H9 (cell line): ENCODE results near the gene CLK3. TPM values are rescaled to one million over a fixed set of nuclear protein-coding genes. Genes with fewer than 3 reads are reported as not detected.

Experiments
- DNase-seq: peaks from one replicate; pipeline ENCODE4 v3.0.0-alpha.2; 2017
- H2AFZ ChIP-seq: one replicate; pipeline ENCODE4 v1.6.1; 2013; ENCODE audit warnings: mild to moderate bottlenecking, low read length, control low read depth, moderate library complexity
- H2AK5ac ChIP-seq: 2 replicates; pipeline ENCODE4 v1.6.1; 2013; ENCODE audit warnings: low read length, control low read depth, mixed read lengths; ENCODE audit not compliant: insufficient read length
- H2BK120ac ChIP-seq: one replicate; pipeline ENCODE4 v1.6.1; 2013; ENCODE audit warnings: low read depth, mild to moderate bottlenecking, low read length, control low read depth, inconsistent platforms; ENCODE audit not compliant: poor library complexity, severe bottlenecking
- H2BK12ac ChIP-seq: 2 replicates; pipeline ENCODE4 v1.6.1; 2013; ENCODE audit warnings: low read length, control low read depth, mixed read lengths, low read depth; ENCODE audit not compliant: insufficient read length
- H2BK15ac ChIP-seq: 2 replicates; pipeline ENCODE4 v1.6.1; 2013; ENCODE audit warnings: low read depth, low read length, control low read depth
- H2BK20ac ChIP-seq: one replicate; pipeline ENCODE4 v1.6.1; 2013; ENCODE audit warnings: low read depth, mild to moderate bottlenecking, low read length, control low read depth, inconsistent platforms; ENCODE audit not compliant: poor library complexity, severe bottlenecking
- H2BK5ac ChIP-seq: 2 replicates; pipeline ENCODE4 v1.6.1; 2013; ENCODE audit warnings: low read length, control low read depth, mixed read lengths; ENCODE audit not compliant: insufficient read length
- H3K14ac ChIP-seq: 2 replicates; pipeline ENCODE4 v1.6.1; 2013; ENCODE audit warnings: low read length, control low read depth; ENCODE audit not compliant: insufficient read depth
- H3K18ac ChIP-seq: 2 replicates; pipeline ENCODE4 v1.6.1; 2013; ENCODE audit warnings: low read depth, mild to moderate bottlenecking, mixed read lengths, low read length, control low read depth; ENCODE audit not compliant: insufficient read length
- H3K23ac ChIP-seq: 2 replicates; pipeline ENCODE4 v1.6.1; 2013; ENCODE audit warnings: low read length, control low read depth, mixed read lengths, low read depth; ENCODE audit not compliant: insufficient read length
- H3K23me2 ChIP-seq: 2 replicates; pipeline ENCODE4 v1.6.1; 2013; ENCODE audit warnings: low read depth, mild to moderate bottlenecking, mixed read lengths, low read length, control low read depth; ENCODE audit not compliant: insufficient read length, poor library complexity, severe bottlenecking
- H3K27ac ChIP-seq: 2 replicates; pipeline ENCODE4 v1.5.1; 2013; ENCODE audit warnings: low read length, control low read depth, mixed read lengths, low read depth; ENCODE audit not compliant: insufficient read length
- H3K27me3 ChIP-seq: 2 replicates; pipeline ENCODE4 v1.6.1; 2013; ENCODE audit warnings: low read length, control low read depth, inconsistent platforms; ENCODE audit not compliant: insufficient read depth
- H3K4ac ChIP-seq: 2 replicates; pipeline ENCODE4 v1.6.1; 2013; ENCODE audit warnings: low read depth, mild to moderate bottlenecking, control low read depth, inconsistent platforms, low read length, moderate library complexity
- H3K4me1 ChIP-seq: 2 replicates; pipeline ENCODE4 v1.6.1; 2013; ENCODE audit warnings: low read length, control low read depth, inconsistent platforms; ENCODE audit not compliant: insufficient read depth
- H3K4me2 ChIP-seq: 2 replicates; pipeline ENCODE4 v1.6.1; 2013; ENCODE audit warnings: low read length, control low read depth, mixed read lengths; ENCODE audit not compliant: insufficient read length, insufficient read depth
- H3K56ac ChIP-seq: 2 replicates; pipeline ENCODE4 v1.6.1; 2013; ENCODE audit warnings: low read depth, mild to moderate bottlenecking, mixed read lengths, low read length, control low read depth; ENCODE audit not compliant: insufficient read length
- H3K79me1 ChIP-seq: 2 replicates; pipeline ENCODE4 v1.6.1; 2013; ENCODE audit warnings: low read depth, mild to moderate bottlenecking, moderate library complexity, low read length, control low read depth, inconsistent platforms; ENCODE audit not compliant: insufficient read depth, poor library complexity, severe bottlenecking
- H3K79me2 ChIP-seq: 2 replicates; pipeline ENCODE4 v1.6.1; 2013; ENCODE audit warnings: low read length, control low read depth, inconsistent platforms; ENCODE audit not compliant: insufficient read depth
- H3K9ac ChIP-seq: 2 replicates; pipeline ENCODE4 v1.6.1; 2013; ENCODE audit warnings: low read length, control low read depth, mixed read lengths; ENCODE audit not compliant: insufficient read length; ENCODE audit errors: extremely low read depth
- H3K9me3 ChIP-seq: one replicate; pipeline ENCODE4 v1.6.1; 2013; ENCODE audit warnings: low read depth, low read length, inconsistent platforms; ENCODE audit not compliant: control insufficient read depth
- H3T11ph ChIP-seq: one replicate; pipeline ENCODE4 v1.6.1; 2013; ENCODE audit warnings: mild to moderate bottlenecking, low read length, control low read depth, inconsistent platforms
- H4K20me1 ChIP-seq: one replicate; pipeline ENCODE4 v1.6.1; 2013; ENCODE audit not compliant: control insufficient read depth, insufficient read length, insufficient read depth
- H4K5ac ChIP-seq: 2 replicates; pipeline ENCODE4 v1.6.1; 2013; ENCODE audit warnings: low read depth, mild to moderate bottlenecking, mixed read lengths, low read length, control low read depth; ENCODE audit not compliant: insufficient read length
- H4K8ac ChIP-seq: replicated peaks from 2 replicates; pipeline ENCODE4 v1.6.1; 2013; ENCODE audit warnings: low read length, control low read depth, mixed read lengths, low read depth; ENCODE audit not compliant: insufficient read length
- H4K91ac ChIP-seq: 2 replicates; pipeline ENCODE4 v1.6.1; 2013; ENCODE audit warnings: low read depth, mild to moderate bottlenecking, moderate library complexity, mixed read lengths, low read length, control low read depth; ENCODE audit not compliant: insufficient read length
- H3K27ac Mint-ChIP-seq, 3 experiments: 2 replicates in 2 of 3; 3 replicates in 1 of 3; pipeline ENCODE4 v1.8.0; 2020 to 2021; ENCODE audit warnings: mixed read lengths in 3 of 3, mild to moderate bottlenecking in 1 of 3, moderate library complexity in 1 of 3
- H3K27me3 Mint-ChIP-seq: 2 replicates; pipeline ENCODE4 v1.8.0; 2021; ENCODE audit warnings: low read depth, mild to moderate bottlenecking, moderate library complexity, mixed read lengths
- H3K36me3 Mint-ChIP-seq, 3 experiments: 2 replicates in 2 of 3; 3 replicates in 1 of 3; pipeline ENCODE4 v1.8.0; 2020 to 2021; ENCODE audit warnings: low read depth in 3 of 3, mixed read lengths in 3 of 3; ENCODE audit not compliant: insufficient read depth in 1 of 3
- H3K4me1 Mint-ChIP-seq, 2 experiments: 2 replicates each; pipeline ENCODE4 v1.8.0; 2020; ENCODE audit warnings: mixed read lengths in 2 of 2
- H3K4me3 Mint-ChIP-seq, 2 experiments: 2 replicates in 1 of 2; 3 replicates in 1 of 2; pipeline ENCODE4 v1.8.0; 2020 to 2021; ENCODE audit warnings: mild to moderate bottlenecking in 2 of 2, mixed read lengths in 2 of 2, moderate library complexity in 1 of 2
- H3K9me3 Mint-ChIP-seq, 2 experiments: 2 replicates in 1 of 2; 3 replicates in 1 of 2; pipeline ENCODE4 v1.8.0; 2020; ENCODE audit warnings: mild to moderate bottlenecking in 2 of 2, mixed read lengths in 2 of 2, moderate library complexity in 1 of 2
- total RNA-seq: library from RNA; stranded (reverse); gene quantifications from 2 replicates; pipeline ENCODE4 v1.2.1, GENCODE V29; 2021
- TF ChIP-seq, protein P1 (sequence below): fragments of 200-600 bp; sonication (generic); conservative IDR thresholded peaks from 3 replicates; pipeline ENCODE4 v1.8.0; 2021; ENCODE audit warnings: antibody characterized with exemption, mild to moderate bottlenecking

CLK3 gene
- total RNA-seq, 1 experiment from 2014 or later, result 40.8 TPM

DNA sequence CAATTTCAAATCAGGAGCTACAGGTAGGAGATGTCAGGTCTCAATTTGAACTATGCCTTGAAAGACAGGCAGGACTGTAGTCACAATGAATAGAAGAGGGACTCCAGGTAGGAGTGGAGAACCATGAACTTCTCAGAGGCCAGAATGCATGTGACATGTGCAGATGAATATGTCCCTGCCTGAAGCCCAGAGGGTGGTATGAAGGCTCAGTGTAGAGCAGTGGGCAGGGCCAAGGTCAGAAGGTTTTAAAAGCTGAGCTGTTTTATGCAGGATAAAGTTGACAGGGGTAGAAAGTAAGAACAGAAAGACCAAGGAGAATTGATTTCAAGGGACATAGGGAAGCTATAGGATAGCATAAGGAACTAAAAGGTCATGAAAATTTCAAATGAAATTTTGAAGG, 30.8 kb downstream of the CLK3 start:
- Histone ChIP-seq H2BK15ac (no peak overlapping the region), H3K4me1 (peaks cover 11% of the 10 kb centered on the region), H2BK5ac (no peak overlapping the region), H3K4ac (no peak overlapping the region), H4K91ac (no peak overlapping the region), H2AK5ac (no peak overlapping the region), H4K20me1 (no peaks in the 10 kb centered on the region), H3K23me2 (no peaks in the 10 kb centered on the region), H2BK12ac (no peak overlapping the region), H2BK120ac (no peak overlapping the region), H3K9me3 (no peaks in the 10 kb centered on the region), H3K56ac (no peak overlapping the region), H3K79me1 (peaks cover 4% of the 10 kb centered on the region), H3K14ac (no peak overlapping the region), H3K4me2 (no peak overlapping the region), H2BK20ac (no peak overlapping the region), H2AFZ (no peak overlapping the region), H3K9ac (no peak overlapping the region), H3K23ac (no peak overlapping the region), H4K5ac (no peak overlapping the region), H3T11ph (no peak overlapping the region), H3K79me2 (no peaks in the 10 kb centered on the region; the same call in 1 of the 2 replicates), H3K27ac (no peak overlapping the region), H3K27me3 (no peaks in the 10 kb centered on the region), H3K18ac (no peak overlapping the region), H4K8ac (no peak overlapping the region)
- no peak for DNase-seq
- Mint-ChIP-seq H3K9me3 (no peaks in the 10 kb centered on the region), H3K27me3 (no peaks in the 10 kb centered on the region), H3K27ac (no peak overlapping the region; a peak in 1 of 7 replicates), H3K36me3 (peaks cover 2 to 9% (median 7%) of the 10 kb centered on the region in 3 experiments; a peak in 3 of 7 replicates), H3K4me3 (no peak overlapping the region), H3K4me1 (peaks cover 23 to 27% of the 10 kb centered on the region in 2 experiments)
- TF ChIP-seq, protein P1, sequence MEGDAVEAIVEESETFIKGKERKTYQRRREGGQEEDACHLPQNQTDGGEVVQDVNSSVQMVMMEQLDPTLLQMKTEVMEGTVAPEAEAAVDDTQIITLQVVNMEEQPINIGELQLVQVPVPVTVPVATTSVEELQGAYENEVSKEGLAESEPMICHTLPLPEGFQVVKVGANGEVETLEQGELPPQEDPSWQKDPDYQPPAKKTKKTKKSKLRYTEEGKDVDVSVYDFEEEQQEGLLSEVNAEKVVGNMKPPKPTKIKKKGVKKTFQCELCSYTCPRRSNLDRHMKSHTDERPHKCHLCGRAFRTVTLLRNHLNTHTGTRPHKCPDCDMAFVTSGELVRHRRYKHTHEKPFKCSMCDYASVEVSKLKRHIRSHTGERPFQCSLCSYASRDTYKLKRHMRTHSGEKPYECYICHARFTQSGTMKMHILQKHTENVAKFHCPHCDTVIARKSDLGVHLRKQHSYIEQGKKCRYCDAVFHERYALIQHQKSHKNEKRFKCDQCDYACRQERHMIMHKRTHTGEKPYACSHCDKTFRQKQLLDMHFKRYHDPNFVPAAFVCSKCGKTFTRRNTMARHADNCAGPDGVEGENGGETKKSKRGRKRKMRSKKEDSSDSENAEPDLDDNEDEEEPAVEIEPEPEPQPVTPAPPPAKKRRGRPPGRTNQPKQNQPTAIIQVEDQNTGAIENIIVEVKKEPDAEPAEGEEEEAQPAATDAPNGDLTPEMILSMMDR, result no peak
